OCI-LY1 (cell line): ENCODE data around the gene NOL8.

Experiments used
- H2AFZ ChIP-seq: fragments of 200-600 bp; sonication (generic), shearing (Covaris generic); 2 replicates; pipeline ENCODE4 v1.6.0; 2014; ENCODE audit warnings: antibody characterized with exemption, mild to moderate bottlenecking, low read length
- H3F3A ChIP-seq: fragments of 200-600 bp; sonication (generic), shearing (Covaris generic); 2 replicates; pipeline ENCODE4 v1.6.0; 2014; ENCODE audit warnings: mild to moderate bottlenecking, antibody characterized with exemption, low read length, moderate library complexity; ENCODE audit not compliant: insufficient read depth
- H3K27ac ChIP-seq: fragments of 200-600 bp; sonication (generic); 2 replicates; pipeline ENCODE4 v1.5.1; 2014; ENCODE audit warnings: low read length, mixed run types, mild to moderate bottlenecking, low read depth; ENCODE audit not compliant: poor library complexity, severe bottlenecking
- H3K27me3 ChIP-seq: fragments of 200-600 bp; sonication (generic); 2 replicates; pipeline ENCODE4 v1.6.0; 2014; ENCODE audit warnings: antibody characterized with exemption, mild to moderate bottlenecking, low read length, moderate library complexity; ENCODE audit not compliant: insufficient read depth
- H3K36me3 ChIP-seq: fragments of 200-600 bp; sonication (generic); 2 replicates; pipeline ENCODE4 v1.6.1; 2014; ENCODE audit warnings: mild to moderate bottlenecking, antibody characterized with exemption, low read length, moderate library complexity, mixed read lengths; ENCODE audit not compliant: insufficient read depth
- H3K4me1 ChIP-seq: fragments of 200-600 bp; sonication (generic); 2 replicates; pipeline ENCODE4 v1.5.1; 2014; ENCODE audit warnings: mild to moderate bottlenecking, low read length, moderate library complexity; ENCODE audit not compliant: insufficient read depth, severe bottlenecking
- H3K4me2 ChIP-seq: fragments of 200-600 bp; sonication (generic), shearing (Covaris generic); 2 replicates; pipeline ENCODE4 v1.6.1; 2014; ENCODE audit warnings: low read length
- H3K4me3 ChIP-seq: fragments of 200-600 bp; sonication (generic); 2 replicates; pipeline ENCODE4 v1.5.1; 2014; ENCODE audit warnings: low read length, low read depth, mild to moderate bottlenecking, mixed read lengths; ENCODE audit not compliant: poor library complexity, severe bottlenecking
- H3K79me2 ChIP-seq: fragments of 200-600 bp; shearing (Covaris generic); 2 replicates; pipeline ENCODE4 v1.6.1; 2016; ENCODE audit warnings: mixed run types, low read length, mixed read lengths; ENCODE audit not compliant: insufficient read depth
- H3K9ac ChIP-seq: fragments of 200-600 bp; sonication (generic), shearing (Covaris generic); 2 replicates; pipeline ENCODE4 v1.6.1; 2014; ENCODE audit warnings: mild to moderate bottlenecking, low read length, mixed read lengths
- H3K9me2 ChIP-seq: fragments of 200-600 bp; sonication (generic), shearing (Covaris generic); 2 replicates; pipeline ENCODE4 v1.6.1; 2014; ENCODE audit warnings: low read depth, mild to moderate bottlenecking, low read length, mixed read lengths
- H3K9me3 ChIP-seq: fragments of 200-600 bp; shearing (Covaris generic); 2 replicates; pipeline ENCODE4 v1.6.1; 2014; ENCODE audit warnings: low read length, mixed read lengths
- H4K20me1 ChIP-seq: fragments of 200-600 bp; sonication (generic), shearing (Covaris generic); 2 replicates; pipeline ENCODE4 v1.6.0; 2016; ENCODE audit warnings: mild to moderate bottlenecking, low read length; ENCODE audit not compliant: insufficient read depth
- CTCF ChIP-seq: fragments of 200-600 bp; sonication (generic), shearing (Covaris generic); IDR thresholded peaks from 2 replicates; pipeline ENCODE4 v1.5.1; 2017; ENCODE audit warnings: mild to moderate bottlenecking, antibody characterized with exemption, low read length, moderate library complexity, mixed read lengths
- EZH2 ChIP-seq: fragments of 200-600 bp; sonication (generic), shearing (Covaris generic); IDR thresholded peaks from 2 replicates; pipeline ENCODE4 v1.8.0; 2017; ENCODE audit warnings: borderline replicate concordance, mixed run types, mild to moderate bottlenecking, antibody characterized with exemption, low read length, moderate library complexity, mixed read lengths

The NOL8 gene

GRCh38 chr9:92310562-92310961, 14.6 kb downstream of the NOL8 start:
- no peaks in the 10 kb centered on the region for H3K9me2 ChIP-seq
- no peaks in the 10 kb centered on the region; the same call in 1 of the 2 replicates for H4K20me1 ChIP-seq
- no peaks in the 10 kb centered on the region for H3K4me1 ChIP-seq
- H3K36me3 ChIP-seq: peaks cover 85% of the 10 kb centered on the region
- H3F3A ChIP-seq: no peaks in the 10 kb centered on the region
- no peak overlapping the region for H3K27ac ChIP-seq
- H3K4me2 ChIP-seq: no peak overlapping the region
- no peak overlapping the region for H3K9ac ChIP-seq
- H3K9me3 ChIP-seq: no peaks in the 10 kb centered on the region
- H3K27me3 ChIP-seq: no peaks in the 10 kb centered on the region
- H3K4me3 ChIP-seq: no peak overlapping the region
- H2AFZ ChIP-seq: no peak overlapping the region
- TF ChIP-seq EZH2 (no peak), CTCF (no peak)
- no peaks in the 10 kb centered on the region for H3K79me2 ChIP-seq

DNA sequence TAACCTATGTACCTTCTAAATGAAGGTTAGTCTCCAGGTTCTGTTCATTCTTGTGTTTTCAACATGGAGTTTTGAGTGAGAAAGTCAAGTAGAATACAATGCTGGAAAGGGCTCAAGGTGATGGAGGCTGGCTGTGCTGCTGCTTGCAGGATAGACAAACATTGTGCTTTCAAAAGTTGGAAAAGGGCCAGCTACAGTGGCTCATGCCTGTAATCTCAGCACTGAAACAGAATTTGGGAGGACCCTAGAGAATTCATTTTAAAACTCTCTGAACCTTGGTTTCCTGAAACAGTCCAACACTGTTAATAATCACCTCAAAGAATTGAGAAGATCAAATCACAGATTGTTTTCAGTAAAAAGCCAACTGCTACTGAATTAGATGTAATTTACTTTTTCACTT, 16.3 kb downstream of the NOL8 start:
- TF ChIP-seq EZH2: no peak
- TF ChIP-seq CTCF: no peak
- H3K9ac ChIP-seq: no peak overlapping the region
- peaks cover 92% of the 10 kb centered on the region for H3K36me3 ChIP-seq
- no peak overlapping the region for H3K4me2 ChIP-seq
- H3K9me2 ChIP-seq: no peaks in the 10 kb centered on the region
- no peaks in the 10 kb centered on the region for H3K79me2 ChIP-seq
- no peaks in the 10 kb centered on the region; the same call in 1 of the 2 replicates for H3F3A ChIP-seq
- no peak overlapping the region for H2AFZ ChIP-seq
- no peaks in the 10 kb centered on the region for H3K4me1 ChIP-seq
- no peaks in the 10 kb centered on the region; the same call in 1 of the 2 replicates for H4K20me1 ChIP-seq
- H3K27ac ChIP-seq: no peak overlapping the region
- H3K9me3 ChIP-seq: no peaks in the 10 kb centered on the region
- no peak overlapping the region for H3K4me3 ChIP-seq
- H3K27me3 ChIP-seq: no peaks in the 10 kb centered on the region

DNA sequence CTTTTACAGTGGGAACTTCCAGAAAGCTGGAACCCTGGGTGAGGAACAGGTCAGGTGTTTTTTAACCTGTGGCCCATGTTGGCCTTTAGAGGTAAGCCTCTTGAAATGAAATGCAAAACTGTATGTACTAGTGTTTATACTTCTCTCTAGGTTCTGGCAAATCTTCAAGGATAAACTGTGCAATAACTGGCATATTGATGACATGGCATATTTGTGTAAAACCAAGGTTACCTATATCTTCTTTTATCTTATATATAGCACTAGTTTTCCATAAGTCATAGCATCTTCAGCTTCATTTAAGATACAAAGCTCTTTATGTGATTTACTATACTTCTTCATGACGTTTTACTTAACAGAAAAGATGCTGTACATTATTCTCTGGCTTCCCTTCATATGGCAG, 24.2 kb downstream of the NOL8 start:
- Histone ChIP-seq H3K9me3 (no peaks in the 10 kb centered on the region), H3K4me3 (no peak overlapping the region), H3K9ac (no peak overlapping the region), H3K9me2 (no peaks in the 10 kb centered on the region), H3K4me1 (peaks cover 8% of the 10 kb centered on the region), H4K20me1 (no peaks in the 10 kb centered on the region), H3K27ac (no peak overlapping the region), H3K36me3 (peaks cover 93% of the 10 kb centered on the region), H2AFZ (no peak overlapping the region), H3F3A (peaks cover 4% of the 10 kb centered on the region; the same call in 1 of the 2 replicates), H3K4me2 (no peak overlapping the region), H3K79me2 (no peaks in the 10 kb centered on the region), H3K27me3 (no peaks in the 10 kb centered on the region)
- TF ChIP-seq CTCF (no peak), EZH2 (no peak)
